ENCODE measurements around the gene BTBD2. TPM values are rescaled to one million over a fixed set of nuclear protein-coding genes. Genes with fewer than 3 reads are reported as not detected.

The BTBD2 gene
- total and polyA plus RNA-seq, 2 of the 13 experiments (the other 11 are each of a cell fraction or from before 2014, with no cell fraction given), result 28.1 to 45.3 TPM

- intact Hi-C loops (cut with micrococcal nuclease; ENCODE audit: unreplicated experiment), result no loop called here
- CTCF ChIA-PET (ENCODE audit: low intra/inter-chr PET ratio, low total read pairs), result no interaction called here
- no peaks in the 10 kb centered on the region for H3K36me3 ChIP-seq (replicated peaks in 1 of 2; ENCODE audit: control insufficient read depth in 1 of 2, insufficient read depth in 2 of 2, low read length in 2 of 2)
- no TSS peak for BruUV-seq (replicated peaks)
- WGBS (ENCODE audit: low lambda C conversion rate), result 82% methylated on average over 2 of the region's 2 CpGs
- no peak overlapping the region for H3K27ac ChIP-seq (ENCODE audit: extremely low read length, insufficient read depth, low read length)
- H3K9me3 ChIP-seq (ENCODE audit: low read length), result peaks cover 4% of the 10 kb centered on the region
- H3K9ac ChIP-seq (ENCODE audit: insufficient read depth, low read depth, low read length), result no peak overlapping the region
- H3K79me2 ChIP-seq (ENCODE audit: insufficient read depth, low read length), result no peaks in the 10 kb centered on the region
- TF ChIP-seq EEA1 (CRISPR knock-in tag; IDR thresholded peaks at IDR 0.05; ENCODE audit: borderline replicate concordance), result no peak
- TF ChIP-seq PBX2 (CRISPR knock-in tag; IDR thresholded peaks at IDR 0.05), result no peak
- TF ChIP-seq ZNF614 (CRISPR knock-in tag; IDR thresholded peaks at IDR 0.05; ENCODE audit: borderline replicate concordance), result no peak
- TF ChIP-seq ZNF329 (CRISPR knock-in tag; IDR thresholded peaks at IDR 0.05; ENCODE audit: low read depth), result no peak
- no peak for TF ChIP-seq ZNF441 (CRISPR knock-in tag; IDR thresholded peaks at IDR 0.05; ENCODE audit: borderline replicate concordance)
- TF ChIP-seq NFIC (IDR thresholded peaks at IDR 0.05; ENCODE audit: low read length), result no peak
- no peak for TF ChIP-seq KLF15 (CRISPR knock-in tag; IDR thresholded peaks at IDR 0.05; ENCODE audit: borderline replicate concordance)
- no peak for TF ChIP-seq EED (CRISPR knock-in tag; IDR thresholded peaks at IDR 0.05)
- H3K4me2 ChIP-seq (ENCODE audit: low read depth, low read length), result no peak overlapping the region
- POLR2A ChIA-PET, result no interaction called here
- H2AFZ ChIP-seq (ENCODE audit: low read length), result no peak overlapping the region
- no peak for ATAC-seq
- in situ Hi-C loops (cut with HindIII; ENCODE audit: extremely low pct_ligation_motif_present, low pct_unique_long_range_greater_than_20kb), result loop anchor here (5.0 kb wide), 1 partner anchor 40 kb away; no protein-coding TSS in a partner anchor
- DNase-seq (ENCODE audit: low spot score), result no peak
- no peak for FAIRE-seq
- peaks cover 14% of the 10 kb centered on the region for H3K4me1 ChIP-seq (ENCODE audit: insufficient read depth, low read length)
- no peak overlapping the region for H3K4me3 ChIP-seq (replicated peaks in 1 of 3; ENCODE audit: insufficient read depth in 1 of 3, low read depth in 2 of 3, low read length in 3 of 3)
- H4K20me1 ChIP-seq (ENCODE audit: insufficient read depth, low read length), result no peaks in the 10 kb centered on the region
- H3K27me3 ChIP-seq (ENCODE audit: control insufficient read depth in 1 of 2, insufficient read depth in 2 of 2, low read length in 2 of 2), result no peaks in the 10 kb centered on the region
Observed at GRCh38 chr19:2022289-2022688, 6.8 kb upstream of the BTBD2 start.

Measured in HepG2 (cell line).